KOPT-K1 (cell line): ENCODE results near the gene CDK12.

Experiments
- H3K27ac ChIP-seq: fragments of 200-600 bp; sonication (generic); 2 replicates; pipeline ENCODE4 v1.5.1; 2016; ENCODE audit warnings: antibody characterized with exemption, mild to moderate bottlenecking, low read depth, low read length; ENCODE audit not compliant: poor library complexity, severe bottlenecking
- H3K36me3 ChIP-seq: fragments of 200-600 bp; sonication (generic); 2 replicates; pipeline ENCODE4 v1.5.1; 2017; ENCODE audit warnings: antibody characterized with exemption, mild to moderate bottlenecking, low read length, moderate library complexity; ENCODE audit not compliant: insufficient read depth
- H3K9me3 ChIP-seq: fragments of 200-600 bp; sonication (generic); 2 replicates; pipeline ENCODE4 v1.5.1; 2017; ENCODE audit warnings: antibody characterized with exemption, low read length, mild to moderate bottlenecking; ENCODE audit not compliant: insufficient read depth, poor library complexity, severe bottlenecking

CDK12 gene

DNA sequence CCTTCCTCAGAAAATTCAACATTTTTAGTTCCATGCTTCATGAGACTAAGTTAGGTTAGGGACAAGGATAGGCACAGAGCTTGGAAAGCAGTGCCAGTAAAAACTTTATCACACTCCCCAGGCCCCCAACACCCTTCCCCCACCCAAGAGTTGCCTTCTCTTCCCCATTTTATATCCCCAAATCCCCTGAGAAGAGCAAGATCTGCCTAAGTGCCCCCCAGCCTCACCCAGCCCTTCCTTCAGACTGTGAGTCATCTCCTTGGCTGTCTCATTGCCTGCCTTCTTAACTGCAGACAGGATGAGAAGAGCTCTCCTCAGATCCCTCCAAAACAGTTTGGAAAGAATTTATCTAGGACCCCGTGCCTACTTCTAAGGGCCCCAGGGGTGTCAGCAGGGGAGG, 90.6 kb downstream of the CDK12 start:
- H3K36me3 ChIP-seq = peaks cover 94% of the 10 kb centered on the region

DNA sequence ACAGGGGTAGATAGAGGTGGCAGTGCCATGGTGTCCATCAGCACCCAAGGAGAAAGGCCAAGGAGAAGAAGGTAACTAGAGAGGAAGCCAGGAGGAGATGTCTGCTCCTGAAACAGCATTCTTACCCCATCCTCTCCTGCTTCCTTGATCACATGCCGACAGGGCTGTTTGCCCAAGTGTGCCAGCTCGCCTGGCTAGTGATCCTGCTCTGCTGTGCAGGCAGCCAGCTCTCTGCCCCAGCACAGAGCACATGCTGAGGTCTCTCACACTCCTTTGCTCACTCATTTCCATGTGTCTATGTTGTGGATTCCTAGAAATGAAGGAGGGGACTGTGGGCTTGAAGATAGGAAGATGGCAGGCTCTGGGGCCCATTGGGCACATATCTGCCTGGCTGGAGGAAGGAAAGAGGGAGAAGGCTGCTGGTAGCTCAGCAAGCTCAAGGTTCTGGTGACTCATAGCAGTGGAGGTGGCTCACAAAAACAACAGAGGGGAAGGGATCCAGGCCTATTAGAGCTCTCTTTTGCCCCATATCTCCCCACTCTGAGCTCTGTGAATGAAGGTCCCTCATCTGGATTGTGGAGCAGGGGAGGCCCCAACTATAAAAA, 92.2 kb downstream of the CDK12 start:
- H3K9me3 ChIP-seq = no peaks in the 10 kb centered on the region
- peaks cover 92% of the 10 kb centered on the region for H3K36me3 ChIP-seq
- no peak overlapping the region for H3K27ac ChIP-seq

More for the DNA sequence above, 90.6 kb downstream of the CDK12 start:
- Histone ChIP-seq H3K27ac (no peak overlapping the region), H3K9me3 (no peaks in the 10 kb centered on the region)

DNA sequence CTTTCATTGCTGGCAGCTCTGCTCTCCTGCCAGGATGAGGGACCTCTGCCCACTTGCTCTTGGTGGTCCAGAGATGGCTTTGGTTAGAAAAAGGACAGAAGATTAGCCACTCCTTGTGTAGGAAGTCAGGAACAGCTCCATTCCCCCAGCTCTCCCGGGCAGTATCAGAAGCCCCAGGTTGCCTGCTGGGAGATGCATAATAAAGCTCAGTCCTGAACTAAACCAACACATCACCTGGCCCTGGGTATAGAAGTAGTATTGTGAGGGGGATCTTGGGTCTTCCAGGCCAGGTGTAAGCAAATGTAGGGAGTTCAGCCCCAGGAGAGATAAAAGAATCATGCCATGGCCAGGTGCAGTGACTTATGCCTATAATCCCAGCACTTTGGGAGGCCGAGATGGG, 94.1 kb downstream of the CDK12 start:
- H3K27ac ChIP-seq = no peak overlapping the region
- H3K36me3 ChIP-seq = peaks cover 86% of the 10 kb centered on the region

DNA sequence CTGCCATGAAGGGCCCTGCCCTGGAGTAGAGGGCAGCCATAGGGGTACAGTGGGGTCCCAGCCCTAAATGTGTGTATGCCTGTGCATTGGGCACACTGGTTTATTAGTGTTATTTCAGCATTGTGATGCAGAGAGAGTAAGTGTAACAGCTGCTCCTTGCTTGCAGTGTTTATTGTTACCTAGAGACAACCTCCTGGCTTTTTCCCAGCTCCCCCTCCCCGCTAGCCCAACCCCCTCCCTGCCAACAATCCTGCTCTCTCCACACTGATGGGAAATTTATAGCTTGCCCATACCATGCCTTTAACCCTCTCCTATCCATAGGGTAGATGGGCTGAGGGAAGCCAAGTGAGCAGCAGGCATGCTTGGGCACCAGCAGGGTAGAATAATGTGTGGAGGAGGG, 95.1 kb downstream of the CDK12 start:
- no peak overlapping the region for H3K27ac ChIP-seq
- H3K36me3 ChIP-seq = peaks cover 86% of the 10 kb centered on the region
- no peaks in the 10 kb centered on the region for H3K9me3 ChIP-seq

More for the DNA sequence above, 94.1 kb downstream of the CDK12 start:
- H3K9me3 ChIP-seq = no peaks in the 10 kb centered on the region

DNA sequence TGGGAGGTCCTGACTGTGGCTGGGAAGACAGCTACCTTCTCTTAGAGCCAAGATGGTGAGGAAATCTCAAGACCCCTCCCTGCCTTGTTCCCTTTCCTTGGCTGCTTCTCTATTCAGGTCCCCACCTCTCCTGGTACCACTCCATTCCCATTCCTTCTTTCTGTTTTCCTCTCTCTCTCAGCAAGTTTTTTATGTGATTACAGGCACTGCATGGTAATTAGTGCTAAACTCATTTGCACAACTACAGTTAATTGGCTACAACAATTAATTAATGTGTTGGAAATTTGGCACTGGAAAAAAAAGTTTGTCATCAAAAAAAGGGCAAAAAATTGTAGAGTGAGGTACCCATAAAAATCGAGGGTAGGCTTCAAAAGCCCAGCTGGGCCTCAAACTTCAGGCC, 101.1 kb downstream of the CDK12 start:
- Histone ChIP-seq H3K36me3 (peaks cover 75% of the 10 kb centered on the region), H3K9me3 (no peaks in the 10 kb centered on the region), H3K27ac (no peak overlapping the region)

DNA sequence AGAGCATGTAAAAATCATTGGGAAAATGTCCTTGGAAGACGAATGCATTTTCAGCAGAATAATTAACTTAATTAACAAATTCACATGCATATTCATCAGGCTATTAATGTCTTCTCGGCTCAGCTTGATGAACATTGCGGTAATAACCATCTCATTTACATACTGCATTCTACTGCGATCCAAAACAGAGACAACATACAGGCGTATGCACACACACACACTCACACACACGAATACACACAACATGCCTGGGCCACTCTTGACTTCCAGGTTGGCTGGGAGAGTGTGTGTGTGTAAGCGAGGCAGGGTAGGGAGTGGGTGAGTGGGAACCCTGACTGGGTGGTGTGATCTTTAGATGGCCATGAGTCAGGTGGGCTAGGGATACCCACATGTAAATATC, 101.7 kb downstream of the CDK12 start:
- H3K9me3 ChIP-seq = no peaks in the 10 kb centered on the region

DNA sequence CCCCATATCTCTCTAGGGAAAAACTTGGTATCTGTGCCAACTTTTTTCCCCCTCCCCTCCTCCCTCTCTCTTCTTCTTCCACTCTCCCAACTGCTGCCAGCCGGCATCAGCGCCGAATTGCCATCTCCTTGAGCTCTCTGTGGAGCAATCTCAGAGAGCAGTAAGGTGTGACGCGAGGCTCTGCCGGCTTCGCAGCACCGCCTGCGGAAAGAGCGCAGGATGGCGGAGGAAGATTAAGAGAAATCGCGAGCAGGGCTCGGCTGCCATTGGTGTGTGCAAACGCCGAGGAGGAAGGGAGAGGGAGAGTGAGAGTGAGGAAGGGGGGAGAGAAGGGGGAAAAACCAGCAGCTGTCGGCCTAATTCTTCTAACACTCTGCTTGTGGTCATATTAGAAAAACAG, 102.2 kb downstream of the CDK12 start:
- H3K36me3 ChIP-seq = peaks cover 77% of the 10 kb centered on the region
- no peak overlapping the region for H3K27ac ChIP-seq
- no peaks in the 10 kb centered on the region for H3K9me3 ChIP-seq

More for the DNA sequence above, 101.7 kb downstream of the CDK12 start:
- no peak overlapping the region for H3K27ac ChIP-seq
- peaks cover 75% of the 10 kb centered on the region for H3K36me3 ChIP-seq

DNA sequence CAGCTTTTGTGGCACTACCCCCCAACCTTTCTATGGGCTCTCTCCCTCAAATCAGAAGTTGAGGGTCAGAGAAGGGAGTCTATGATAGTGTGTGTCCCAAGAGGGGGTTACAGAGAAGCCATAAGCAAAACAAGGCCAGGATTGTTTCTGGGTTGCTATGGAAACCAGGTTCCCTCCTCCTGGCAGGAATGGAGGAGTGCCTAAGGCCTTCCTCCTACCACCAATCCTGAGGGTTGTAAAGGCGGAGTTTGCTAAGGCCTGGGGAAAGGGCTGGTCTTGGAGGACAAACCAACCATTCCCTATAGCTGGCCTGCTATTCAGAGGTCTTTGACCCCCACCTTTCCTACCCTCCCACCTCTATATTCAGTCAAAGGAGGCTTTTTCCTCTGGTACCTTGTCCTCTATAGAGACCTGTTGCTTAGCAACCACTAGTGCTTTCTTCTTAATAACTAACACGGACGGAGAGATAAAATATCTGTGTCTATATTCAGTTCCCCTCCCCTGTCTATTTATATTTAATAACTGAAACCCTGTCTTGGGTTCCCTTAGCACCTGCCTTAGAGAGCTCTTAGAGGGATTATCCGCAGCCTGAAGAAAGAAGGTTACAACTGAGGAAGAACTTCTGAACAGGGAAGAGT, 103.0 kb downstream of the CDK12 start:
- no peak overlapping the region for H3K27ac ChIP-seq

DNA sequence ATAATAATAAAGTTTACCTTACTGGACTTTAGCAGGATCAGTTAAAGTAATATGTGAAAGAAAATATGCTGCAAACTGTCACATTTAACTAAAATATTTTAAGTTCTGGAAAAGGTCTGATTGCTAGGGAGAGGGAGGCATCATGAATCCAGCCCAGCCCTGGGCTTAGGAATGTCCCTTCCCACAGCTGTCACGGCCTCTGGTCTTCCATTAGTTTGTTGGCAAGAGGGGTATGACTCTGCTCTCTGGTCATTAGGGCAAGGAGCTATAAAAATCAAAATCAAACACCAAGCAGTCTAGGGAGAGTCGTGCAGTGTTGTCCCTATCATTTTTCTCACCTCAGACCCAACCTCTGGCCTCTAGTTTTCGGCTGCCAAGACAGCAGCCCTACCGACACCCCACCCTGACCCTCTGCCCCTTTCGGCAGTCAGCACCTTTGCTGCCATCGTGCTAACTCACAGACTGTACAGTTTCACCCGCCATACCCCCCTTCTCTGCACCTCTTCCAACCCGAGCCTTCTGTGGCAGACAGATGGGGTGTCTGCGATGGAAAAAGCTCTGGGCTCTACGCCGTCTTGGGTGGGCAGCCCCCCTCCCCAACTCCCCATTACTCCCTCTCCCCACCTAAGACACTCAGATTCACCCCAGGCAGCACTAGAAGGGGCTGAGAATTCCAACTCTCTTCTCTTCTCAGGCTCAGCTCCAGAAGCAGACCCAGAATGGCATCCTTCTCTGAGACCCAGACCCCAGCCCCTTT, 105.0 kb downstream of the CDK12 start:
- Histone ChIP-seq H3K9me3 (peaks cover 5% of the 10 kb centered on the region), H3K27ac (no peak overlapping the region), H3K36me3 (peaks cover 83% of the 10 kb centered on the region)

More for the DNA sequence above, 103.0 kb downstream of the CDK12 start:
- peaks cover 82% of the 10 kb centered on the region for H3K36me3 ChIP-seq
- no peaks in the 10 kb centered on the region for H3K9me3 ChIP-seq

DNA sequence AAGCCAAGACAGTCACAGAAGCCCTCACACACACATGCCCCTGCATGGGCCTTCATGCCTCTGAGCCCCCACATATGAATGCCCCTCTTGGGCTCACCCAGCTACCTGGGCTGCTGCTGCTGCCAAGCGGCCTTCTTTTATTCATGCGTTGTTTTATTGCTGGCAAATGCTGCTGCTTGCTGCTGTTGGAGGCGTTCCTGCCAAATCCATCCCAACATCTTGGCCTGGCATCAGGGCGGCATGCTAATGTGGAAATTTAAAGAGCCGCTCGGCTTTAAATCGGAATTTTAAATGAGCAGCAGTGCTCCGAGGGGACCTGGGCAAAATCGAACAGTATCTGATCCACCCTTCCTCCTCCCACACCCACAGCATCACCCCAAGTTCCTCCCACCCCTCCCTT, 107.4 kb downstream of the CDK12 start:
- Histone ChIP-seq H3K27ac (no peak overlapping the region), H3K36me3 (peaks cover 77% of the 10 kb centered on the region), H3K9me3 (peaks cover 6% of the 10 kb centered on the region)

DNA sequence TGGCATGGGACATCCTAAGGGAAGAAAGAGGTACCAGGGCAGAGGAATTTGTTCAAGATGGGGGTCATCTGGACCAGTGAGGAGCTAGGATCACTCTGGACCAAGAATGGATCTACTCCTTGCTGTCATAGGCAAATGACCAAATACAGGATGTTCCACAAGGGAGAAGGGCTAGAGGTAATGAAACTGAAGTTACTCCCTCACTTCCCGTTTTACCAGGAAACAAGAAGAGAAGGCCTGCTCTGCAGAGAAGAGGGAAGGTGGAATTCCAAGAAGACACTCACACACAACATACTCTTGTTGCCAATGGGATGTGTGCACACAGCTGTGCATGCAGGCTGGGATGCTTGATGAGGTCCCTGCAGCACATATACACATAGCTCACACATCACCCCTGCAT, 107.8 kb downstream of the CDK12 start:
- peaks cover 74% of the 10 kb centered on the region for H3K36me3 ChIP-seq

DNA sequence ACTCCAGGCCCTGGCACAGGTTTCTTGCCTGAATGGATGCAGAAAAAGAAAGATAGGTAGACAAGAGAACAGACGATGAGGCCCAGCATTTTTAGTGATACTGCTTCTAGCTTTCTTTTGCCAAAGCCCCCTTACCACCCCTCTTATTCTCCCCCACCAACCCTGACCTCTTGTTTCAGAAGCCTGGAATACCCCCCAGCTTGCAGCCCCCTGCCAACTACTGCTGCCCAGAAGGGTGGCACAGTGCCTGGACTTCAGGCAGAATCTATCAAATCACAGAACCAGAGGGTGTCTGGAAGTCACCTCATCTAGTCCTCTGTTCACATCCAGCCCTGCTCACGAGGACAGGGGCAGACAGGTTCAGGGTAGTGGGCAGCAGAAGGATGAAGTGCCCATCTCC, 110.8 kb downstream of the CDK12 start:
- Histone ChIP-seq H3K27ac (no peak overlapping the region), H3K9me3 (peaks cover 6% of the 10 kb centered on the region), H3K36me3 (peaks cover 48% of the 10 kb centered on the region)

More for the DNA sequence above, 107.8 kb downstream of the CDK12 start:
- Histone ChIP-seq H3K27ac (no peak overlapping the region), H3K9me3 (peaks cover 6% of the 10 kb centered on the region)

DNA sequence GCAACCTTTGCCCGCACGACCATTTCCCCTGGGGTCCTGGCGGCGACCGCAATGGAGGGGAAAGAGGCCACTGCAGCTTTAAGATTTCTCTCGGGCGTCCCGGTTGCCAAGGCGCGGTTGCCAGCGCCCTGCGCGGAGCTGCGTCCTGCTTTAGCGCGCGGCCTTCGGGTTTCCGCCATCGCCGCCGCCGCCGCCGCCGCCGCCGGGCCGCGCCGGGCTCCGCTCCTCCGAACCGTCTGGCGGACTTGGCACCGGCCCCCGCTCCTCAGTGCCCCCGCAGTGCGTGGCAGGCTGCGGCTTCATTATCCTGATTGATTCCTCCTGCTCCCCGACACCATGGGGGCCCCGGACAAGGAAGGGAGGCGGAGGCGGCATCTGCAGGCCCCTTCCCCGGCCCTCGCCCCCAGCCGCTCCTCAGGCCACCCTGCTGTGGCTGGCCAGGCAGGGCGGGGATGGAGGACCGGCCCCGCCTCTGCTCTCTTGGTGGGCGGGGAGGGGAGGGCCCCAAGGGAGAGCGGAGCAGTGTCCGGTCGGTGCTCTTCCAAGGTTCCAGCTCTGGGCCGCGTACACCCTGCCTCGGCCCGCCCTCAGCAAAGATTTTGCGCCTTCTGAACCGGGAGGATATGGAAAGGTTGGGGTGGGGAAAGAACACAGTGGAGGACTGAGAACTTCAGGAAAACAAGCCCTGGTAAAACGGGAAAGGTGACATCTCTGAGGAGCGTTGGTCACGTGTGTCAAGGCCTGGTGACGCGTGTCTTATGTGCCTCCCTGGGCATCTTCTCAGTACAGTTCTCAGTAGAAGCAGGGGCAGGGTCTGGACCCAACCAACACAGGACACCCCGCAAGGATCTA, 112.4 kb downstream of the CDK12 start:
- Histone ChIP-seq H3K9me3 (peaks cover 6% of the 10 kb centered on the region), H3K36me3 (peaks cover 33% of the 10 kb centered on the region), H3K27ac (no peak overlapping the region)

DNA sequence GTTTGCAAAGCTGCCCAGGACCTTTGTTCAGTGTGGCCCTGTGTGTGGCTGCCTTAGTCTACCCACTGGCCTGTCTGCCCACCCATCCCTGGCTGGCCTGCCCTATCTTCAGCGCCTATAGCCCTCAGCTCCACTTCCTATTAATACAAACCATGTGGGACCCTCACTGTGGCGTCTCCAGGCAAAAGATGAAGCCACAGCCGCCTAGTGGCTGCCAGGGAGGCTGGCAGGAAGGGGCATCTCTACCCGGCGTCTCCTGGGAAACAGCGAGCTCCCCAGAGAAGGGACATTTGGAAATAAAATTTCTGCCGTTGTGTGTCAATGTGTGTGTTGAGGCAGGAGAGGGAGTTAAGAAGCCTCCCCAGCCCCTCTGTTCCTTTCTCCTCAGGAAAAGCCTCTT, 114.9 kb downstream of the CDK12 start:
- Histone ChIP-seq H3K9me3 (peaks cover 2% of the 10 kb centered on the region), H3K36me3 (peaks cover 7% of the 10 kb centered on the region; the same call in 1 of the 2 replicates), H3K27ac (no peak overlapping the region)

DNA sequence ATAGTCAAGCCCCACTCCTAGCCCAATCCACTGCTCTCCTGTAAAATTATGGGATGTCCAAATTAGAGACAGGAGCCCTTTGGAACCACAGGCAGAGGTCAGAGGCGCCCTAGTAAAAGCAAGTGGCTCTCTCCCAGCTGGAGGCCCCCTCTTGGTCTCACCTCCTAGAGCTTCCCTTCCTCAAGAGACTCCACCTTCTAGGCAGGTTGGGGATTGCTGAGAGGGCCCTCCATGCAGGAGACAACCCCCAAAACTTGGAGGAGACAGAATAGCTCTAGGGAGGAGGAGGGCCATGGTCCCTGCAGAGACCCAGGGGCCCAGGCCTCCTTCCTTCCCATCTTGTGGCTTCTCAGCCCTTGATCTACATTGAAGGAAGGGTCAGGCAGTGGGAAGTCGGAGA, 117.0 kb downstream of the CDK12 start:
- H3K9me3 ChIP-seq = no peaks in the 10 kb centered on the region
- H3K36me3 ChIP-seq = no peaks in the 10 kb centered on the region
- H3K27ac ChIP-seq = no peak overlapping the region
